Stimulated activated CD4-positive, alpha-beta T cell treated with anti-CD3 and anti-CD28 coated beads, Interleukin-4, amount 100 ng/mL, for 4 hours (primary cell): ENCODE measurements around the gene KIAA0586.

Source experiments
- DNase-seq, 2 experiments: peaks; one replicate each; pipeline ENCODE4 v3.0.0-alpha.2; 2020

KIAA0586 gene

DNA sequence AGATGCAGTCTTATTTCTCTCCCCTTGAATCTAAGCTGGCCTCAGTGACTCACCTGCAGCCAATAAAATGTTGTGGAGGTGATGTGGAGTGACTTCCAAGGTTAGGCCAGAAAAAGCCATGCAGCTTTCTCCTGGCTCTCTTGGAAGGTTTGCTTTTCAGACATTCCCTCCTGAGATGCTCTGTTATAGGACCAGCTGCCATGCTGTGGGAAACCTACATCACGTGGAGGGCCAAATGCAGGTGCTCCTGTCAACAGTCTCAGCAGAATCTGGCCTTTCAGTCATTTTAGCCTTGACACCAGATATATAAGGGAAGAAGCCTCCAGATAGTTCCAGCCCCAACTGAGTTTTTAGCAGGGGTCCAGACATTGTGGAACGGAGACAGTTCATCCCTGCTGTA, 172.2 kb downstream of the KIAA0586 start:
- DNase-seq = no peak
